ENCODE results near the gene PTPRM.

- TF ChIP-seq CTCF (IDR thresholded peaks at IDR 0.05): no peak
- TF ChIP-seq POLR2A (IDR thresholded peaks at IDR 0.05): no peak
- TF ChIP-seq POLR2AphosphoS5 (IDR thresholded peaks at IDR 0.05): no peak
- no peak for TF ChIP-seq EP300 (IDR thresholded peaks at IDR 0.05; ENCODE audit: low read depth)
Observed at GRCh38 chr18:7892556-7892955, 325.4 kb downstream of the PTPRM start.
